Stimulated activated CD4-positive, alpha-beta T cell treated with anti-CD3 and anti-CD28 coated beads, TNF-alpha, amount 100 ng/mL, for 24 hours (primary cell): ENCODE data around the gene LRRC45.
A peak's percentile ranks its signal among the peaks of the same experiment; 100 is the strongest.

ENCODE experiments used
- DNase-seq, 3 experiments: peaks; one replicate each; pipeline ENCODE4 v3.0.0-alpha.2; 2020; ENCODE audit warnings: low read depth in 3 of 3

LRRC45 gene

DNA sequence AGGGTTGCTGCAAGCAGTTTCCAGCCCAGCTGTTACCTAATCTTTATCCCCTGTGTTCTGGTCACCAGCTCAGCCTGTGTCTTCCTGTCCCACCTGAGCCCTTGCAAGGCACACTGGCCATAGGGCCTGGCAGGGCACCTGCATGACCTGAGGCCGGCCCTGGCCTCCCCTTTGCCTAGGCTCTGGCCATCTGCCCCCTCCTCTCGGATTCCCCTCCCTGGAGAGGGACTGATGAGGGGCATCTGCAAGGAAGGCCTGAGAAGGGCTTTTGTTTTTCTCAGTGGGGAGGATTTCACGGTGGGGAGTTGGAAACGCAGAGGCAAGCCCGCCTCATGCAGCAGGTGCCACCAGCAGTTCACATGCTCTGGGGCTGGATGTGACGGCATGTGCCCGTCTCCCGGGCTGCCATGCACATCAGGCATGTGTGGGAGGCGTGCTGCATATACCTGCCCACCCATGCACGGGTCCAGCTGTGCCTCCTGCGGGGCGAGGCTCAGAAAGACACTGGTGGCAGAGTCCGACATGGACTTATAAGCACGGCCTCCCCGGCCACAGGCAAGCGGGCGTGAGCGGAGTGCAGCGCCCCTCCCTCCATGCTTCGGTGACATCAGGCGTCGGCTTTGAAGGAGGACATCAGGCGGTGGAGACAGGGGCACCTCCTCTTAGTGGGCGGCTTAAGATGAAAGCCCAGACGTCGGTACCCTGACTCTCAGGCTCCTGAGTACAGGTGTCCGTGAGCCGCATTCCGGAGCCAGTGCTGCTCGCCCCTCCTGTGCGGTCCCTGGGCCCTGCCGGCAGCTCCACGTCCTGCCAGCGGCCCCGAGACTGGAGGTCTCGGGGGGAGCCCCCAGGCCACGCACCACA is 29.1 kb upstream of the LRRC45 start:
- DNase-seq: no peak

DNA sequence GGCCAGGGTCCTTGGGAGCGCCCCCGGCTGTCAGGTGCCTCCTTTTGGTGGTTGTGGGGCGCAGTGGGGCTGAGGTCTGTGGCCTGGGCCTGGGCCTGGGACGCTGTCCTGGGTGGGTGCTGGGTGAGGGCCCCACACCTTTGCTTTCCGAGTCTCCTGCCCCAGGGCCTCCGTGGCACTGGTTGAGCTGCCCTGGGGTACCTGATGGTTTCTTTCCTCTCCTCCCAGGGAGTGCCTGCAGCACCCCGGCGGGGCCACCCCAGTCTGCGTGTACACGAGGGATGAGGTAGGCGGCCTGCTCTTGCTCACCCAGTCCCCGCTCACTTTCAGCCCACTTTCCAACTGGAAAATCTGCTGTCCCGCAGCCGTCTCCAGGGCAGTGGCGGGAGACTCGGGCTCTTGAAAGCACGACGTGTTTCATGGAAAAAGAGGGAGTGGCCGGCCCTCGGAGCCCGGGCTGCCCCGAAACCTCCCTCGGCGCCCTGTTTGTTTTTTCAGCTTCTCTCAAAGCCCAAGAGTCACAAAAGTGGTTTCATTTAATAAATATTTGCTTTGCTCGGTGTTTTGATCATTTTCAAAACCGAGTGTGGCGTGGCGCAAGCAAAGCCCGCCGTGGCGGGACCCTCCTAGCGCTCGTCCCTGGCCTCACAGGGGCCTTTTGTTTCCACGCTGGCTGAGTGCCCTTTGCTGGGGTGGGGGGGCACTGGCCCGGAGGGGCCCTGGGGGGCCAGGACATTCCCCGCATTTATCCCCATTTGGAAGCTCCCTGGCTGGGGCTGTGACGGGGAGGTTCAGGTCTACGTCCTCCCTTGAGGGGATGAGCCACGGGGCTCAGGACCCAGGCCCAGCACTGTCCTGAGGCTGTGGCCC is 28.3 kb upstream of the LRRC45 start:
- no peak for DNase-seq

DNA sequence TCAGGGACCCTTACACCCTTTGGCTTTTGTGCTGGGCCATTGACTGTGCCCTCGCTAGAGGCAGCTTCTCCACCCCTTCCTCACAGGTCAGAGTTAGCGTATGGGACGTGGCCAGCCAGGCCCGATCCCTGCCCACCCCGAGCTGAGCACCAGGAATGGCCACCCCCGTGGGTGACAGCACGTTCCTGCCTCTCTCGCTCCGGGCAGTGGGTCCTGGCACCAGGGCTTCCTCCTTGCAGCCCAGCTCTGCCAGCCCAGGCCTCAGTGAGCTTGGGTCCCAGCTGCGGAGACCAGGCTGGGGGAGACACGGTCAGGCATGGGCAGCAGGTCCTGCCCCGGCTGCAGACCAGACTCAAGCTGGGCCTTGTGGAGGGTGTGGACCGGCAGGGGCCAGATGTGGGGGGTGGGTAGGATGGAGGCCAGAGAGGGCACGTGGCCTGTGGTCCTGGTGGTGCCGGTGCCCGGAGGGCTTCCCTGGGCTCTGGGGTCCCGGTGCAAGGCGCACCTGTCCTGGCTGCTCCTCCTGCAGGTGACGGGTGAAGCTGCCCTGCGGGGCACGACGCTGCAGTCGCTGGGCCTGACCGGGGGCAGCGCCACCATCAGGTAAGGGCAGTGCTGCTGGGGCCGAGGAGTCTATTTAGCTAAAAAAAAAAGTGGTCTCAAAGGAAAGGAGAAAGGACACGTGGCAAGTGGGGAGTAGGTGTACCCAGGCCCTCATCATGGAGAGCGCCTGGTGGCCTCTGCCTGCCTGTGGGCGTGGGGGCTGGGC is 27.5 kb upstream of the LRRC45 start:
- DNase-seq: no peak

DNA sequence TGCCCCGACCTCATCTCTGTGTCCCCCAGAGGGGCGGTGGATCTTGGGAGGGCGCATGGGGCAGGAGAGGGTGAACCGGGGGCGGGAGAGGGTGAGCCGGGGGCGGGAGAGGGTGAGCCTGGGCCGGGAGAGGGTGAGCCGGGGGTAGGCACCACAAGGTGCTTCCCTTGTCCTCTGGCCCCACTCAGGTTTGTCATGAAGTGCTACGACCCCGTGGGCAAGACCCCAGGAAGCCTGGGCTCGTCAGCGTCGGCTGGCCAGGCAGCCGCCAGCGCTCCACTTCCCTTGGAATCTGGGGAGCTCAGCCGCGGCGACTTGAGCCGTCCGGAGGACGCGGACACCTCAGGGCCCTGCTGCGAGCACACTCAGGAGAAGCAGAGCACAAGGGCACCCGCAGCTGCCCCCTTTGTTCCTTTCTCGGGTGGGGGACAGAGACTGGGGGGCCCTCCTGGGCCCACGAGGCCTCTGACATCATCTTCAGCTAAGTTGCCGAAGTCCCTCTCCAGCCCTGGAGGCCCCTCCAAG is 26.8 kb upstream of the LRRC45 start:
- DNase-seq: no peak

DNA sequence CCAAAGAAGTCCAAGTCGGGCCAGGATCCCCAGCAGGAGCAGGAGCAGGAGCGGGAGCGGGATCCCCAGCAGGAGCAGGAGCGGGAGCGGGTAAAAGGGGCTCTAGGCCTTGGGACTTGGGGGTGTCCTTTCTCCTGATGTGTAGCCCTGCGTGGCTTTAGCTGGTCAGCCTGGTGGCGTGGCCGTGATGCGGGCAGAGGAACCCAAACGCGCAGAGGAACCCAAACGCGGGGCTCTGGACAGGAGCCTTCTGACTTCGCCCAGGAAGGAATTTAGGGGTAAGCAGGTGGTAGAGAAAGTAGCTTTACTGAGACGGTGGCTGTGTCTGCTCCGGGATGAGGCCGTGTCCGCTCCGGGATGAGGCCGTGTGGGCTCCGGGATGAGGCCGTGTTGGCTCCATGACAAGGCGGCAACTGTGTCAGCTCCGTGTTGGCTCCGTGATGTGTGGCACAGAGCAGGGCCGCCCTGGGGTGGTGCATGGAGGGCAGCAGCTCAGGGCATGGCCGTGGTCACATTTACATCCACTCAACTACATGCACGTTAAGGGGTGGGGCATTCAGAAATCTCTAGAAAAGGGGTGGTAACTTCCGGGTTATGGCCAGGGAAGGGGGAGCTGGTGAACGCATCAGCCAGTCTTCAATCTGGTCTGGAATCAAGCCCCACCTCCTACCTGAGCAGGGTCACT is 26.2 kb upstream of the LRRC45 start:
- DNase-seq: no peak

DNA sequence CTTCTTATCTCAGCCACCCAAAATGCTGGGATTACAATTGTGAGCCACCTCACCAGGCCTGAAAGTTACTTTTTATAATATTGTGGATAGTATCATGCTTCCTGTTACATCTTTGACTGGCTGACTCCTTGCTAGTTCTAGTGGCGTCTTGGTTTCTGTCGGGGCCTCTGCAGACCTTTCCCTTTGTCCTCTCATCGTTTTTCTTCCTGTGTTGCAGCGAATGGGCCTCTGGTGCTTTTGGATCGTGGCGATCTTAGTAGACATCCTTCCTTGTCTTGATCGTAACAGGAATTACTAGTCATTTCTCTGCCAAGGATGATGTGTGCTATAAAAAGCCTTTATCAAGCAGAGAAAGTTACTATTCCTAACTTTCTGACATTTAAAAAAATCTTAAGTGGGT is 24.9 kb upstream of the LRRC45 start:
- no peak for DNase-seq

DNA sequence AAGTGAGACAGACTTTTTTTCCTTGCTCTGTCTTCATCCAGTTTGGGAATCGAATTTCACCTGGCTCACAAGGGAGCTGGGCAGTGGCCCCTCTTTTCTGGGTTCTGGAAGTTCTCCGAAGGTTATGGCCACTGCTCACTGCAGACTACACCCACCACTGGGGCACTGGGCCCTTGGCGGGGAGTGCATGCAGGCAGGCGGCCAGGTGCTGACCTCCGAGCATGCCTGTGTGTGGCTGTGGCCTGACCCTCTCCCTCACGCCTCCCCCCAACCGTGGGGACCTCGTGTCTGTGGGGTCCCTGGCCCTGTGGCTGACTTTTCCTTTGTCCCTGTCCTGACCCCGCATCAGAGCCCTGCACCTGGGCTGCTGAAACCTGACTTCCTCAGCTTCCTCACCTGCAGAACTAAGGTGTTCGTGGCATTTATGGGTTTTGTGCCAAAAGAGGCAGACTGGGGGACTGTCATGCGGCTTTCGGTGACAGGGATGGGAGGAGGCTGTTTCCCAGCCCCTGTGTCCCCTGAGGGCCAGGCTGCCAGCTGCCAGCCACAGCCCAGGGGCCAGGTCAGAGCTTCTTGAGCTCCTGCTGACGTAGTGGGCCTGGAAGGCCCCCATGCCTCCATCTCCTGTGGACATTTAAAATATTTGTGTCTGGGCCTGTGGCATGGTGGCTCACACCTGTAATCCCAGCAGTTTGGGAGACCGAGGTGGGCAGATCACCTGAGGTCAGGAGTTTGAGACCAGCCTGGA is 24.2 kb upstream of the LRRC45 start:
- DNase-seq: no peak

DNA sequence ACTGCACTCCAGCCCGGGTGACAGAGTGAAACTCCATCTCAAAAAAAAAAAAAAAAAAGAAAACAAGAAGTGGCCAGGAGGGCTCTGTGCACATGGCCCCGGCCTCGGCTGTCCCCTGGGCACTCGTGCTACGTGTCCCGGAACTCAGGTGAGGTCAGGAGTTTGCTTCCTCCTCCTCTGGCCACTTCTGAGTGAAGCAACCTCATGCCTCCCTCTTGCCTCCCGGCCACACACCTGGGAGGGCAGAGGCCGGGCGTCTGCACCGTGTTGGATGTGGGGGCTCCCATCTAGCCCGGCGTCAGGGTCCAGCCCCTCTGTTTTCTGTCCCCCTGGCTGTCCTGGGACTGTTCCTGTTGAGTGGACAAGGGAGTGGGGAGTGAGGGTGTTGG is 23.5 kb upstream of the LRRC45 start:
- DNase-seq: no peak

DNA sequence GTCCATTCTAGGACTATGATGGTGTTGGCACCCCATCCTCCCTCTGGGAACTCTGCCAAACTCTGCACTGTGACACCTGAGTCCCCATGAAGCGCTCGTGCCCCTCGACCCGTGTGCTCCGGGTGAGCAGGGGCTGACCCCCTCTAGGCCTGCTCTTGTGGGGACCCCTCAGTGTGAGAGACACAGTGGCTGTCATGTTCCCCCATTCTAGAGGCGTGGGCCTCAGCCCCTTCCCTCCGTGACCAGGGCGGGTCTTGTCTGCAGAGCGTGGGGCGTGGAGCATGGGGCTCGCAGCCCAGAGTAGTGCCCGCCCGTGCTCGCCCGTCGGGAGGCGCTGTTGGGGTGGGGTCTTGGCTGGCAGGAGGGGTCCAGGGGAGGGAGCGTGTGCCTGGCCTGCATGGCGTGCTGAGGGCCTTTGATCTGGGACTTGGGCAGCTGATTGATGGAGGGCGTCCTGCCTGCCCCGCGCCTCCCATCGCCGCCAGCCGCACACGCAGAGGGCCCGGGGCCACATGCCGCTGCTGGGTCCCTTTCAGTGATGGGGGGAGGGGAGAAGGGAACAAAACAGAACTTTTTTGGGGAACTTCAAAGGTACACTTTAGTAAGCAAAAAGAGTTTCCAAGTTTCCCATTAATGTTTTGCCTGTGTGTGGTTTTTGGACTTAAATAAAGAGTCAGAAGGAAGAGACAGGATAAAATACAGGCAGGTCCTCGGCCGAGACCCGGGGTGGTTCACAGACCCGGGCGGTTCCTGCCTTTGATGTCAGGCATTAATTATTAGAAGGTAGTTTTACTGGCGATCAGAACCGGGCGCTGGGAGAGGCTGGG is 22.9 kb upstream of the LRRC45 start:
- DNase-seq: no peak

DNA sequence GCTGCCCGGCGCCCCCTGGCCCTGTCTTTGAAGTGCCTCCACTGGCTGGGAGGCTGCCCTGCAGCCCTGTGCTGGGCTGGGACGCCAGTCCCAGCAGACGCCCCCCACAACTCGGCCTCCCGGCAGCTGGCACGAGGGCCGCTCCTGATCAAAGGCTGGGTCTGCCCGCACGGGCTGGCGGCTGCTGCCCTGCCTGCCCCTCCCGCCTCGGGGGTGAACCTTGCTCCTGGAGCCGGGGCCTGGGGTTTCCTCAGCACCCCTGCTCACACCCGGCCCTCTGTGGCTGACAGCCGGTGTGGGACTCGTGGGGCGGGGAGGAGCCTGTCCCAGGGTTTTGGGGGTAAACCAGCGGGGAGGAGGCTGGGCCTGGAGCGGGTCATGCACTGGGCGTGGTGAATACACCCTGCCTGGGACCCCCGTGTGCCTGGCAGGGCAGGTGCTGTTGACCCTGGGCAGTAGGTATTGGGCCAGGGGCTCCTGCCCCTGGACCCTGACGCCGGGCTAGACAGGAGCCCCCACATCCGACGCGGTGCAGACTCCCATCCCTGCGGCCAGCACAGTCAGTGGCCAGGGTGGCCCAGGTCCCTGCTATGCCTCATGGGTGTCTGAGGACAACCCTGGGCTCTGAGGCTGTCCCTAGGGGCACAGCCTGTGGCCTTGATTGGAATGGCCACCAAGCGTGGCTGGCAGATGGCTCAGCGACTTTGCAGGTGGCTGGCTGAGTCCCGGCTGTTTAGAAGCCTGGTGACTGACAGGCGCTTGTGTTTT is 22.1 kb upstream of the LRRC45 start:
- no peak for DNase-seq

DNA sequence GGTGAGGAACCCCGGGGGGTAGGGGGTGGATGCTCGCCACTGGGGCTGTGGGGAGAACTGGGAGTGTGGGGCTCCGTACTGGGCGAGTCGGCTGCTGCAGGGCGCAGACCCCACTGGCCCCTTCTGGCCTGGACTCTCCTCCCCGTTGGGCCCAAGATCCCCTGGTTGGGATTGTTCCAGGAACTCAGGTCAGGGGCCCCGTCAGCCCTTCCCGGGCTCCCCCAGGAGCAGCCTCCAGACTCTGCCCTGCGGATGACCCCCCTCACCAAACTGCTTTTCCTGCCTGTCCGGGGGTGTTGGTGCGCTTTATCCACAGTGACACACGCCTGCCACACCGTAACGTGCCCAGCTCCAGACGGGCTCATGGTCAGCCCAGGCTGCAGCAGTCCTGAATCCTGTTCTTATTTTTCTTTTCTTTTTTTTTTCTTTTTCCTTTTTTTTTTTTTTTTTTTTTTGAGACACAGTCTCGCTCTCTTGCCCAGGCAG is 21.5 kb upstream of the LRRC45 start:
- no peak for DNase-seq

DNA sequence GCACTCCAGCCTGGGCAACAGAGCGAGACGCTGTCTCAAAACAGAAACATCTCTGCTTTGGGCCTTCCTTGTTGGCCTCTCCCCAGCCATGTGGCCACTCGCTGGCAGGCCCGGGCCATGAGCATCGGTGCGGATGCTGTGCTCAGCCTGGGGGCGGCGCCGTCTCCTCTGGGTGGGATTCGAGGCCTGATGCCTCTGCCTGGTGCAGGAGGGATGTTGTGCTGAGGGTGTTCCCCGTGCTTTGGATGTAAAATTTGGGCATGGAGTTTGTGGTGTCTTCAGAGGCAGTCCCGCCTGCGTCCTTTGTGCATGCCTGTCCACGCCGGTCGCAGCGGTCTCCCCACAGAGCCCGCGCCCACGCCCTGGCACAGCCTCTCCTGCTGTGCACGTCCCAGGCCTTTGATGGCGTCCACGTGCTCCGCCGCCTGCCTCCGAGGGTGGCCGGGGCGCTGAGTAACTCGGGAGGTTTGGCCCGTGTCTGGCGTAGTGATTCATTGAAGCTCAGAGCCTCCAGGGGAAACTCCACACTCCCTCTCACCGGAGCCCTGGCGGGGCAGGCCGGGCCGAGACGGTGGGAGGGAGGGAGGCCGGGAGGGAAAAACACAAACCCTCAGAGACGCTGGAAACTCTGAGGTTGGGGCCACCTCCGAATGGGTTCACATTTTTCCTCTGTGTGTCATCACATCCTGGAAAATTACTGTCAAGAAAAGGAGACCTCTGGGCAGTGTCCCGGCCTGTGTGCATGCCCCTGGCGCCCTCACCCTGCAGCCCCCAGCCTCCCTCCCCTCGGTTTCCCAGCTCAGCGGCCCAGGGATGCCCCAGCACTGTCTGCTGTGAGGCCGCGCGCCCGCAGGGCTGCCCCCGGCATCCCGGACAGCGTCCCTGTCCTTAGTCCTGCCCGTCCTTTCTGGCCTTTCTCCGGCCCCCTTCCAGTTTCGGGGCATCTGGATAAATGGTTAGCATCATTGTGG is 19.4 kb upstream of the LRRC45 start:
- peak in 1 of 3 experiments; percentile 44 for DNase-seq

DNA sequence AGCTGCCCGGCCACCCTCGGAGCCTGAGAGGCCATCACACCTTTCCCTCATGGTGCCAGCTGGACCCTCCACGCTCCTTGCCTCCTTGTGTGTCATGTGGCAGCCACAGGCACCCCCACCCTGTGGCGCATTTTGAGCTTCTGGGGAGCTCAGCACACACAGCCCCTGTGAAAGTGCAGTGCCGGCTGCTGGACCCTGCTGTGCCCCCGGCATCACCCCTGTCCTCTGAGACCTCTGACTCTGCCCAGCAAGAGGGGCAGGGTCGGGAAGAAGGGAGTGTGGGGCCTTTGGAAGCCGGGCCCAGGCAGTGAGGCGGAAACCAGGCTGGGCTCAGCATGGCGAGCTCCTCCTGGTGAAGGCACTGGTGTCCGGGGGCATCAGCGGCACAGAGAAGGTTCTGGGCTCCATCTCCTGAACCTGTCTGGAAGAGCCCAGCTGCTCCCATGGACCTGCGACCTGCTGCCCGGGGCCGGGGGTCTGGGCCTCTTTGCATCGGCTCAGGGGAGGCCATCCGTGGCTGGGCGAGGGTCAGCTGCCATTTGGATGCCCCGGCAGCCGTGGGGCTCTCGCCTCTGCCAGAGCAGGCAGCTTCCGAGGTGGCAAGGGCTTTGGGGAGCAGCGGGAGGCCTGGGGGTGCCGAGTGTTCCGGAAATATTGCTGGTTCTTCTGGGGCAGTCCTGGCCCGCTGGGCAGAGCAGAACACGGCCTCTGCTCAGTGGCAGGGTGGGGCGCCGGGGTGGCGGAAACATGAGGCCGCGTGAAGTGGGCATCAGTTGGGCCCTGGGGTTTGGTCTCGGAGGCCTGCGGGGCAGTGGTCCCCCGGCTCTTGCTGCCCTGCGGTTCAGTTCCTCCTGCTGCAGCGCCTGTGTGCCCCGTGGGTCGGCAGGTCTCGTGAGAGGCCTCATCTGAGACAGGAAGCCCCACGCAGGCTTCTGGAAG is 18.3 kb upstream of the LRRC45 start:
- DNase-seq: no peak

DNA sequence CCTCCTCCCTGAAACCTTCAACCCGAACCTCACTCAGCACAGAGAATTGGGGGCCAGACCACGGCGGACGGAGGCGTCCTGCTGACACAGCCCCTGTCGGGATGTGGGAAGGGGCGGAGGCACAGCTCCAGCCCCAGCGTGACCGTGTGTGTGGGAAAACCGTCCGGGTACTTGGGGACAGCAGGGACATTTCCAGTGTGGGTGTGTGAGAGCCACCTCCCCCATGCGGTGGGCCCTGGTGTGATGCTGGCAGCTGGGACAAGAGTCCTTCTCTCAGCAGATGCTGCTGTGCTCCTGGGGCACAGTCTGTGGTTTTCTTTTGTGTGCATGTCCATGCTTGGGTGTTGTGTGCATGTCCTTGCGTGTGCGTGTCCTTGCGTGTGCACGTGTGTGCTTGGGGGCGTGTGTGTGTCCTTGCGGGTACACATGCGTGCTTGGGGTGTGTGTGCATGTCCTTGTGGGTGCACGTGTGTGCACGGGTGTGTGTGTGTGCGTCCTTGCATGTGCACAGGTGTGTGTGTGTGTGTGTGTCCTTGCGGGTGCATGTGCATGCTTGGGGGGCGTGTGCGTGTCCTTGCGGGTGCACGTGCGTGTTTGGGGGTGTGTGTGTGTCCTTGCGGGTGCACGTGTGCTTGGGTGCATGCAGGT is 17.3 kb upstream of the LRRC45 start:
- no peak for DNase-seq

DNA sequence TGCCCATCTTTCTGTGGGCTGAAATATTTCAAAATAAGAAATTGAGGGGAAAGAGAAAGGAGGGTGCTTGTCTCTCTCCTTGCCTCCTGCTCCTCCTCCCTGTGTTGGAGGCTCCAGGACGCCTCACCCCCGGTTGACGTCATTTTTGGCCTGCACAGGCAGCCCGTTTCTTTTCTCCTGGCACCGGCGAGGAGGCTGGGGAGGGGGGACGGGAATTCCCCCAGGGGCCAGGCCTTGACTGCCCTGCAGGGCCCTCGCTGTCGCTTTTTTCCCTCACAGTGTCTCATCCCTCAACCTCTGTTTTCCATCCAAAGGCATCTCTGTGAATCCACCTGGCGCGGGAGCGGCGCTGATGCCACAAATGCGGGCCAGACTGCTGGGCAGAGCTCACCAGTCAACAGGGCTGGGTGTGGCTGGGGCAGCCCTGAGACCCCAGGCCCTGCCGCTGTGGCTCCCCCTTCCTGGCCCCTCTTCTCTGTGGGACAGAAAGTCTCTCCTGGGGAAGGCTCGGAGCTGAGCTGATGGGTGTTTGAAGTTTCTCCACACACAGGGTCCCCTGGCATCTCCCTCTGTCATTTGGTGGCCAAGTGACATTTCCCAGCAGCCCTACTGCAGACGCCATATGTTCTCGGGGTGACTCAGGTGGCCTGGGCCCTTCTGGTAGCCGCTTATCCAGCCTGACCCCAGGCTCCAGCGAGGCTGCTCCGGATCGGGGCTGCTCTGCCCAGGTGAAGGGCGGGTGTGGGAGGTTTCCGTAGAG is 16.5 kb upstream of the LRRC45 start:
- DNase-seq: no peak

DNA sequence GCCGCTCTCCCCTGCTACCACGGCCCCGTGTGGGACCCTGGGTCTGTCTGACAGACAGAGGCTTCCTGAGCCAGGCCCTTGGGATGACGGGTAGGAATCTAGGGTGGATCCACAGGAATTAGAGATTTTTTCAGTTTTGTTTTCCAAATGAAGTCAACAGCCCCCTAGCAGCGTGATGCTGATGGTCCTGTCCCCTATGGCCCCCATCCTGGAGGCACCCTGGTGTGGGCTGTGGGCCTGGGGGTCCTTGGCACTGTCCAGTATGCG is 15.9 kb upstream of the LRRC45 start:
- no peak for DNase-seq
